ENCODE measurements around the gene PTH1R.

PTH1R gene

DNA sequence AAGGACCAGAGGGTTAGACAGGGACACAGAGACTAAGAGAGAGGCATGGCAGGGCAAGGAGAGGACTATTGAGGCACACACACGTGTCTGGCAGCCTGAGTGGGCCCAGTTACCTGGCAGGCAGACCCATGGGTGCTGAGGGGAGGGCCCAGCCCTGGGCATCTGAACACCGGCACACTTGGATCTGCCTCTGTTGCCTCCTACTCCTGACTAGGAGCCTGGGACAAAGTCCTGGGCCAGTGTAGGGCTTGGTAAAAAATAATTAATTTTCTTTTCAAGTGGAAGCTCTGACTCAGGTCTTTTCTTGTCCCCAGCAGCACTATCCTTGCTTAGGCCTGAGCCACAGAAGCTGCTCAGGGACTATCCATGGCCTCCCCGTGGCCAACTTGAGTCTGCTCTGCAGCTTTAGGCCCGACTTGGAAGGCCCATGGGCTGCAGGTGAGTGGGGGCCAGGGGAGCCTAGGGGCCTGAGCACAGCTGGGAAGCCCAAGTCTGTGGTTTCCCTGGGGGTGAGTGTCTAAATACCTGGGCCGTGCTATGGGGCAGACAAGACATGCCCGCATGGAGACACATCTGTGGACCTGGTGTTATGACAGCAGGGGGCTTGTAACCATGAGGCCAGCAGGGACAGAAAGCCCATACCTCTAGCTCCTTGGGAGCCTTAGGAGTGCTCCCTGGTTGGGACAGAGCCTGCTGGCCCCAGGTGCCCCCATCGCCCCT is at the start of gene PTH1R:
Gene PTH1R (plus strand): TSS at position 316 of the 720 bp plus-strand sequence. CDS start 5,839 bp downstream, outside the sequence.
- H3K27ac ChIP-seq (ENCODE audit: low read depth, low read length) = no peak within 1 kb of the TSS
- H3K9me3 ChIP-seq (ENCODE audit: control insufficient read depth, insufficient read depth, low read length) = no peaks in the 10 kb centered on the region
- no peak within 1 kb of the TSS for H3K4me2 ChIP-seq (ENCODE audit: low read length)
- no peaks in the 10 kb centered on the region for H3K36me3 ChIP-seq (ENCODE audit: control insufficient read depth, low read length)
- peaks cover 21% of the 10 kb centered on the region for H3K4me1 ChIP-seq (ENCODE audit: control insufficient read depth, low read length)
- H4K20me1 ChIP-seq (ENCODE audit: control insufficient read depth, insufficient read depth, low read depth, low read length) = no peaks in the 10 kb centered on the region
- H3K27me3 ChIP-seq (ENCODE audit: control insufficient read depth, low read length) = peaks cover 31% of the 10 kb centered on the region
- H3K79me2 ChIP-seq (ENCODE audit: control insufficient read depth, low read length) = no peaks in the 10 kb centered on the region
- no peak within 1 kb of the TSS for H3K4me3 ChIP-seq (ENCODE audit: low read length)
- no peaks in the 10 kb centered on the region for H3F3A ChIP-seq (ENCODE audit: control insufficient read depth, insufficient read depth)
- H3K9me2 ChIP-seq (replicated peaks; ENCODE audit: control insufficient read depth, low read length) = no peaks in the 10 kb centered on the region
- TF ChIP-seq, protein P1, sequence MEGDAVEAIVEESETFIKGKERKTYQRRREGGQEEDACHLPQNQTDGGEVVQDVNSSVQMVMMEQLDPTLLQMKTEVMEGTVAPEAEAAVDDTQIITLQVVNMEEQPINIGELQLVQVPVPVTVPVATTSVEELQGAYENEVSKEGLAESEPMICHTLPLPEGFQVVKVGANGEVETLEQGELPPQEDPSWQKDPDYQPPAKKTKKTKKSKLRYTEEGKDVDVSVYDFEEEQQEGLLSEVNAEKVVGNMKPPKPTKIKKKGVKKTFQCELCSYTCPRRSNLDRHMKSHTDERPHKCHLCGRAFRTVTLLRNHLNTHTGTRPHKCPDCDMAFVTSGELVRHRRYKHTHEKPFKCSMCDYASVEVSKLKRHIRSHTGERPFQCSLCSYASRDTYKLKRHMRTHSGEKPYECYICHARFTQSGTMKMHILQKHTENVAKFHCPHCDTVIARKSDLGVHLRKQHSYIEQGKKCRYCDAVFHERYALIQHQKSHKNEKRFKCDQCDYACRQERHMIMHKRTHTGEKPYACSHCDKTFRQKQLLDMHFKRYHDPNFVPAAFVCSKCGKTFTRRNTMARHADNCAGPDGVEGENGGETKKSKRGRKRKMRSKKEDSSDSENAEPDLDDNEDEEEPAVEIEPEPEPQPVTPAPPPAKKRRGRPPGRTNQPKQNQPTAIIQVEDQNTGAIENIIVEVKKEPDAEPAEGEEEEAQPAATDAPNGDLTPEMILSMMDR (IDR thresholded peaks at IDR 0.05; ENCODE audit: low read depth, low read length, poor library complexity, severe bottlenecking) = no peak
- TF ChIP-seq EZH2phosphoT487 (IDR thresholded peaks at IDR 0.05; ENCODE audit: borderline replicate concordance, low read length) = no peak

DNA sequence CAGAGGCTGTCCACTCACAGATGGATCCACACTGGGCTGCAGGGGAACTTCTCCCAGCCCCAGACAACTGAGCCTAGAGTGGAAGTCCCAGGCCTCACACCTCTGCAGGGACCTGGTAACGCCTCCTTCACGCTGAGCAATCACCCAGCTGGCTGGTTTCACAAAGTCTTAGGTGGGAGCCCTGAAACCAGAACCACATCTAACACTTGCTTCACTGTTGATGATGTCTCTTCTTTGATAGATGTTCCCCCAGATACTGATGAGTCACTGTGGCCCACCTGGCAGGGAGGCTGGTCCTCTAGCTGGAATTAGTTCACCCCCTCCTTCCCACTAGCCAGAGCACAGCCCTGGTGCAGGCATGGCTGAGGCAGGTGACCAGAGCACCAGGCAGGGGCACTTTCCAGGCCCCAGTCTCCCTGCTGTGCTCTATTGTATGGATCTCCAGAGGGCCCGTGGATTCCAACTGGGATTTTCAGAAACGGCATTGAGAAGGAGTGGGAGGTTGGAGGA is 47.8 kb upstream of the PTH1R start:
- H3K27me3 ChIP-seq (ENCODE audit: control insufficient read depth, low read length) = no peaks in the 10 kb centered on the region
- no peaks in the 10 kb centered on the region for H4K20me1 ChIP-seq (ENCODE audit: control insufficient read depth, insufficient read depth, low read depth, low read length)
- H3K4me2 ChIP-seq (ENCODE audit: low read length) = no peak overlapping the region
- H3K36me3 ChIP-seq (ENCODE audit: control insufficient read depth, low read length) = no peaks in the 10 kb centered on the region
- TF ChIP-seq, protein P1 (IDR thresholded peaks at IDR 0.05; ENCODE audit: low read depth, low read length, poor library complexity, severe bottlenecking) = no peak
- TF ChIP-seq EZH2phosphoT487 (IDR thresholded peaks at IDR 0.05; ENCODE audit: borderline replicate concordance, low read length) = no peak
- H3F3A ChIP-seq (ENCODE audit: control insufficient read depth, insufficient read depth) = no peaks in the 10 kb centered on the region
- no peaks in the 10 kb centered on the region for H3K9me3 ChIP-seq (ENCODE audit: control insufficient read depth, insufficient read depth, low read length)
- H3K79me2 ChIP-seq (ENCODE audit: control insufficient read depth, low read length) = no peaks in the 10 kb centered on the region
- no peak overlapping the region for H3K4me3 ChIP-seq (ENCODE audit: low read length)
- H3K9me2 ChIP-seq (replicated peaks; ENCODE audit: control insufficient read depth, low read length) = no peaks in the 10 kb centered on the region
- H3K27ac ChIP-seq (ENCODE audit: low read depth, low read length) = no peak overlapping the region
- no peaks in the 10 kb centered on the region for H3K4me1 ChIP-seq (ENCODE audit: control insufficient read depth, low read length)

DNA sequence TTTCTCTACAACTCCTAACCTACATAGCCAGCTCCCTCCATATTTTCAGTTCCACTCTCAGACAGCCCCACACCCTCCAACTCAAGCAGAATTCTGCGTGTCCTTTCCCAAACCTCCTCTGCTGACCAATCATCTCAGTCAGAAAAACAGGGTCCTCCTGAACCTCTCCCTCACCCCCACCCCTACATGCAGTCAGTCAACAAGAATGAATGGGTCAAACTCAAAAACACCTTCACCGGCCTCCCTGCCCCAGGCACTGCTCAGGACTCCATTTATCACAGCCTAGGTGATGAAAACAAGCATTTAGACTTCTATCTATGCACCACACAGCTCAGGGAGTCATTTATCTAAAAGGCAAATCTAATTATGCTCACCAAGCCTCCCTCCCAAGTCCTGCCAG is 46.7 kb upstream of the PTH1R start:
- no peak overlapping the region for H3K27ac ChIP-seq (ENCODE audit: low read depth, low read length)
- no peaks in the 10 kb centered on the region for H3K9me3 ChIP-seq (ENCODE audit: control insufficient read depth, insufficient read depth, low read length)
- H3K79me2 ChIP-seq (ENCODE audit: control insufficient read depth, low read length) = no peaks in the 10 kb centered on the region
- no peaks in the 10 kb centered on the region for H3K36me3 ChIP-seq (ENCODE audit: control insufficient read depth, low read length)
- no peaks in the 10 kb centered on the region for H3K4me1 ChIP-seq (ENCODE audit: control insufficient read depth, low read length)
- H3F3A ChIP-seq (ENCODE audit: control insufficient read depth, insufficient read depth) = no peaks in the 10 kb centered on the region
- no peak overlapping the region for H3K4me2 ChIP-seq (ENCODE audit: low read length)
- H3K4me3 ChIP-seq (ENCODE audit: low read length) = no peak overlapping the region
- H3K9me2 ChIP-seq (replicated peaks; ENCODE audit: control insufficient read depth, low read length) = no peaks in the 10 kb centered on the region
- no peaks in the 10 kb centered on the region for H3K27me3 ChIP-seq (ENCODE audit: control insufficient read depth, low read length)
- H4K20me1 ChIP-seq (ENCODE audit: control insufficient read depth, insufficient read depth, low read depth, low read length) = no peaks in the 10 kb centered on the region
- TF ChIP-seq, protein P1 (IDR thresholded peaks at IDR 0.05; ENCODE audit: low read depth, low read length, poor library complexity, severe bottlenecking) = no peak
- no peak for TF ChIP-seq EZH2phosphoT487 (IDR thresholded peaks at IDR 0.05; ENCODE audit: borderline replicate concordance, low read length)
